ENCODE results near the gene ANKRD63. TPM values are rescaled to one million over a fixed set of nuclear protein-coding genes. Genes with fewer than 3 reads are reported as not detected.

Gene ANKRD63
- total RNA-seq, 1 donor from 2014 or later = not detected

DNA sequence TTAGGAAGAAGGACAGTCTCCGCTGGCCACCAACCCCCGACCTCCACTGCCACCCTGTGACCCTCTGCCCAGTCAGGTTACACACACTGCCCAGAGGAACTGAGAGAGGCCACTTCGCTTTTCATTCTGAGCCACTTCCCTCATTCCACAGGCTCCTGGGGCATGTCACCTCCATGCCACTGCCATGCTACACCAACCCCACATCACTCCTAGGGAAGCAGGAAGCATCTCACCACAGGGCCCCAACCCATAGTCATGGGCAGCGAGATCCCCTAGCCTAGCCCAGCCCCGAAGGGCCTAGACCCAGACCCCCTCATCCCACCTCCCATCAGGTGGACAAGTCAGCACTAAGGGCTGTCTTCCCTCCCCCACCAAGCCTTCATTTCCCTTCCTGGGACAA lies 23.5 kb upstream of the ANKRD63 start:
- Histone ChIP-seq H3K27ac (ENCODE audit: low read depth, low read length) (no peak overlapping the region), H3K27me3 (ENCODE audit: control insufficient read depth in 3 of 3, insufficient read depth in 3 of 3, low read length in 3 of 3) (peaks cover 0 to 9% (median 4%) of the 10 kb centered on the region in 3 donors)

DNA sequence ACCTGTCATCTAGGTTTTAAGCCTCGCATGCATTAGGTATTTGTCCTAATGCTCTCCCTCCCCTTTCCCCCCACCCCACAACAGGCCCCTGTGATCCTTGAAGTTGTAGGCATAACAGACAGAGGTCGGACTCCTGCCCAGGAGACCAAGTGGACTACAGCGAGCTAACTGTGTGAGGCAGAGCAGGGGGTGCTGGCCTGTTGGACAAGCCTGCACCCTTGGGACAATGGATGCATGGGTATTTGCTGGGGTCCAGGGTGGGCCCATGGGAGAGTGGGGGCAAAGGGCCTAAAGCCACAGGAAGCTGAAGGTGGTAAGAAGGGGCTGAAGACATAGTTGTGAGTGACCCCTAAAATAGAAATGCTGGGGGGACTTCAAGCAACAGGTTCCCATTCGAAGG lies 22.4 kb upstream of the ANKRD63 start:
- no peak overlapping the region for H3K4me3 ChIP-seq (ENCODE audit: low read length in 3 of 3)
- peaks cover 0 to 4% (median 0%) of the 10 kb centered on the region in 3 donors for H3K4me1 ChIP-seq (ENCODE audit: control insufficient read depth in 3 of 3, insufficient read depth in 3 of 3, low read length in 3 of 3)
- H3K36me3 ChIP-seq (ENCODE audit: control insufficient read depth in 3 of 3, insufficient read depth in 3 of 3, low read length in 3 of 3) = no peaks in the 10 kb centered on the region
- H3K9ac ChIP-seq (ENCODE audit: low read depth in 1 of 3, low read length in 3 of 3) = no peak overlapping the region
- H3K27me3 ChIP-seq (ENCODE audit: control insufficient read depth in 3 of 3, insufficient read depth in 3 of 3, low read length in 3 of 3) = peaks cover 0 to 9% (median 0%) of the 10 kb centered on the region in 3 donors
- H3K9me3 ChIP-seq (ENCODE audit: control insufficient read depth in 3 of 3, low read length in 3 of 3) = no peaks in the 10 kb centered on the region
- H3K27ac ChIP-seq (ENCODE audit: low read depth, low read length) = no peak overlapping the region

More for the DNA sequence above, 23.5 kb upstream of the ANKRD63 start:
- Histone ChIP-seq H3K36me3 (ENCODE audit: control insufficient read depth in 3 of 3, insufficient read depth in 3 of 3, low read length in 3 of 3) (no peaks in the 10 kb centered on the region), H3K4me1 (ENCODE audit: control insufficient read depth in 3 of 3, insufficient read depth in 3 of 3, low read length in 3 of 3) (peaks cover 0 to 4% (median 0%) of the 10 kb centered on the region in 3 donors), H3K9me3 (ENCODE audit: control insufficient read depth in 3 of 3, low read length in 3 of 3) (no peaks in the 10 kb centered on the region), H3K9ac (ENCODE audit: low read depth in 1 of 3, low read length in 3 of 3) (no peak overlapping the region), H3K4me3 (ENCODE audit: low read length in 3 of 3) (peak overlapping the region in 2 of 3 donors; percentile 17 to 23)

DNA sequence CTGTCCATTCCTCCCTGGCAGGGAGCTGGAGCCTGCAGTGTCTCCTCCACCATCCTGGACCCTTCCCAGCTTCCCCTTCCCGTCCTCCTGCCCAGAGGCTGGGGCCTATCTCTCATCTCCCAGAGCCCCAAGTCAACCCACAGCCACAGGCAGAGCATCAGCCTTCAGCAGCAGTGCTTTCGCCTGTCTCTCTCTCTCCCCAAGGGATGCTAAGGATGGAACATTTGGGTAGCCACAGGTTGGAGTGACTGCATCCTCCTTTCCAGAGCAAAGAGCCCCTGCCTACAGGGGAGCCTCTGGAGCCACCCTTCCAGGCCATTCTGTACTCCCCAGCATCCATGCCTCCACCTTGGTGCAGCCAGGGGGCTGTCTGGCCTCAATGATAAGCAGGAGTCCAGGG lies 20.7 kb upstream of the ANKRD63 start:
- peaks cover 0 to 6% (median 0%) of the 10 kb centered on the region in 3 donors for H3K27me3 ChIP-seq (ENCODE audit: control insufficient read depth in 3 of 3, insufficient read depth in 3 of 3, low read length in 3 of 3)
- H3K36me3 ChIP-seq (ENCODE audit: control insufficient read depth in 3 of 3, insufficient read depth in 3 of 3, low read length in 3 of 3) = peaks cover 0 to 4% (median 0%) of the 10 kb centered on the region in 3 donors
- no peak overlapping the region for H3K9ac ChIP-seq (ENCODE audit: low read depth in 1 of 3, low read length in 3 of 3)
- H3K4me1 ChIP-seq (ENCODE audit: control insufficient read depth in 3 of 3, insufficient read depth in 3 of 3, low read length in 3 of 3) = peaks cover 0 to 4% (median 0%) of the 10 kb centered on the region in 3 donors
- peaks cover 0 to 5% (median 0%) of the 10 kb centered on the region in 3 donors for H3K9me3 ChIP-seq (ENCODE audit: control insufficient read depth in 3 of 3, low read length in 3 of 3)
- H3K27ac ChIP-seq (ENCODE audit: low read depth, low read length) = no peak overlapping the region
- H3K4me3 ChIP-seq (ENCODE audit: low read length in 3 of 3) = no peak overlapping the region

DNA sequence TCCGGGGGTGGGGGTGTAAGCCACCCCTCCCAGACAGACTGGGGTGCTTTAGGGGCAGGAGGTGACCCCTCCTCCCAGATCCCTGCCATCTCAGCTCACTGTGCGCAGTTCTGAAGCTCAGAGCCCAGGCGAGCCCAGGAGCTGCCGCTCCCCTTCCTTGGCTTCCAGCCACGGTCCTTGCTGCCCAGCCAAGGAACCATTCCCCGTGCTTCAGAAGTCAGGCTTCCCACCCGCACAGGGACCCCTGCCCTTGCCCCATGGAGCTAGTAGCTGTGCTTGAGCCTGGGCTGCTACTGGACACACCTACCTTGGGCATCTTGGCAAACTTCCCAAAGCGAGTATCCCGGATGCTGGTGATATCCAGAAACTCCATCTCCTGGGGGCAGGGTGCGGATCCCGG lies 20.1 kb upstream of the ANKRD63 start:
- Histone ChIP-seq H3K4me3 (ENCODE audit: low read length in 3 of 3) (no peak overlapping the region), H3K9ac (ENCODE audit: low read depth in 1 of 3, low read length in 3 of 3) (no peak overlapping the region), H3K36me3 (ENCODE audit: control insufficient read depth in 3 of 3, insufficient read depth in 3 of 3, low read length in 3 of 3) (peaks cover 0 to 4% (median 0%) of the 10 kb centered on the region in 3 donors), H3K9me3 (ENCODE audit: control insufficient read depth in 3 of 3, low read length in 3 of 3) (peaks cover 0 to 5% (median 0%) of the 10 kb centered on the region in 3 donors), H3K4me1 (ENCODE audit: control insufficient read depth in 3 of 3, insufficient read depth in 3 of 3, low read length in 3 of 3) (peaks cover 0 to 4% (median 0%) of the 10 kb centered on the region in 3 donors), H3K27me3 (ENCODE audit: control insufficient read depth in 3 of 3, insufficient read depth in 3 of 3, low read length in 3 of 3) (peaks cover 0 to 6% (median 0%) of the 10 kb centered on the region in 3 donors), H3K27ac (ENCODE audit: low read depth, low read length) (no peak overlapping the region)

DNA sequence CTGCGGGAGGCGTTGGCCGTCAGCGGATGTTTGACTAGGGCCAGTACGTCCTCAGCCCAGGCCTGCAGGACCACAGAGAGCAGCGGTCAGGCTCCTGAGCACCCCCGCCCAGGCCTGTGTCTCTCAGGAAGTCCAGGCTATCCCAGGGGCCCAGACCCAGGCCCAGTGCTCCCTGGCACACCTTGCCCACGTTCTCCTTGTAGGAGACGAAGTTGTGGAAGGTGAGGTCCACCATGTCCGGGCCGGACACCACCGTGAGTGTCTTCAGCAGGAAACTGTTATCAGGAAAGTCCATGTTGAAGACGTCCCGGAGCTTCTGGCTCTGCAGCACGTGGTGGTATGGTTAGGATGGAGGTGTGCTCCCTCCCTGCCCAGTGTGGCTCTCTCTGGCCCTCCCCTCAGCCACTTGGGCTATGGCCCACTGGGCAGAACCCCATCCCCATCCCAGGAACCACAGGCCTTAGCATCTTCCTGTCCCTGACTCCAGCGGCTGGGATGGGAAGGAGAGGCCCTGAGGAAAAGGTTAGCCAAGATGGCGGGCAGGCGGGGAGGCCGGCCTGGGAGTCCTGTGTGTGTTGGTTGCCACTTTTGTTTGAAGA lies 19.5 kb upstream of the ANKRD63 start:
- no peak overlapping the region for H3K27ac ChIP-seq (ENCODE audit: low read depth, low read length)
- peaks cover 0 to 4% (median 0%) of the 10 kb centered on the region in 3 donors for H3K36me3 ChIP-seq (ENCODE audit: control insufficient read depth in 3 of 3, insufficient read depth in 3 of 3, low read length in 3 of 3)
- no peak overlapping the region for H3K4me3 ChIP-seq (ENCODE audit: low read length in 3 of 3)
- H3K9ac ChIP-seq (ENCODE audit: low read depth in 1 of 3, low read length in 3 of 3) = no peak overlapping the region
- peaks cover 0 to 5% (median 0%) of the 10 kb centered on the region in 3 donors for H3K9me3 ChIP-seq (ENCODE audit: control insufficient read depth in 3 of 3, low read length in 3 of 3)
- H3K27me3 ChIP-seq (ENCODE audit: control insufficient read depth in 3 of 3, insufficient read depth in 3 of 3, low read length in 3 of 3) = peaks cover 0 to 6% (median 0%) of the 10 kb centered on the region in 3 donors
- H3K4me1 ChIP-seq (ENCODE audit: control insufficient read depth in 3 of 3, insufficient read depth in 3 of 3, low read length in 3 of 3) = peaks cover 0 to under 1% (median 0%) of the 10 kb centered on the region in 3 donors

DNA sequence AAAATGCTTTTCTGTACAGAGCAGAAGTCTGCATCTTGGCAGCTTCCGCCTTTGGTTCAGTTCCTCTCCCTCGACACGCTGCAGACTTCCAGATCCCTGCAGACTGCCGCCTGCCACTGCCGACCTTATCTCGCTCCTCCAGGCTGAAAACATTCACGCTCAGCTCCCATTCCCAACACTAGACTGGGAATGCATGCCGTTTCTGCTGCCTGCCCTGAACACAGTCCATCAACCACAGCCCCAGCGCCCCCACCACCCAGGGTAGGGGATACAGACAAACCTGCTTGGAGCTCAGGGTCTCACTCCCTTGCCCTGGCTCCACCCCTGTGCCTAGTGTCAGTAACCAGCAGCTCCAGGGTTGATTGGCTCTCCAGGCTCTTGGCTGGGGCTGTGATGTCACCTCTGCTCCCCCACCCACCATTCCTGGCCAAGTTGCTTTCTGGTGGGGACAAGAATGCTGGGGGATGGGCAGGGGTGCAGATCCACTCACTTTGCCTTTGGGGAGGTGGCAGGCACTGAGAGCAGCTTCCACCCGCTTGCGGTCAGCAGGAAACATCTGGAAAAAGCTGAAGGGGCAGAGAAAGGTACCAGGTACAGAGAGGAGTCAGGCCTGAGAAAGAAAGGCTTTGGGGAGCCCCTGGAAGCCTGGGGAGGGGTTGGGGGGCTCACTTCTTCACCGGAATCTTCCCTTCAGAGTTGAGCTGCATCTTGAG lies 18.8 kb upstream of the ANKRD63 start:
- H3K4me1 ChIP-seq (ENCODE audit: control insufficient read depth in 3 of 3, insufficient read depth in 3 of 3, low read length in 3 of 3) = no peaks in the 10 kb centered on the region
- peaks cover 0 to 6% (median 0%) of the 10 kb centered on the region in 3 donors for H3K27me3 ChIP-seq (ENCODE audit: control insufficient read depth in 3 of 3, insufficient read depth in 3 of 3, low read length in 3 of 3)
- no peak overlapping the region for H3K9ac ChIP-seq (ENCODE audit: low read depth in 1 of 3, low read length in 3 of 3)
- peaks cover 0 to 5% (median 0%) of the 10 kb centered on the region in 3 donors for H3K9me3 ChIP-seq (ENCODE audit: control insufficient read depth in 3 of 3, low read length in 3 of 3)
- no peak overlapping the region for H3K4me3 ChIP-seq (ENCODE audit: low read length in 3 of 3)
- no peak overlapping the region for H3K27ac ChIP-seq (ENCODE audit: low read depth, low read length)
- H3K36me3 ChIP-seq (ENCODE audit: control insufficient read depth in 3 of 3, insufficient read depth in 3 of 3, low read length in 3 of 3) = peaks cover 0 to 4% (median 0%) of the 10 kb centered on the region in 3 donors

DNA sequence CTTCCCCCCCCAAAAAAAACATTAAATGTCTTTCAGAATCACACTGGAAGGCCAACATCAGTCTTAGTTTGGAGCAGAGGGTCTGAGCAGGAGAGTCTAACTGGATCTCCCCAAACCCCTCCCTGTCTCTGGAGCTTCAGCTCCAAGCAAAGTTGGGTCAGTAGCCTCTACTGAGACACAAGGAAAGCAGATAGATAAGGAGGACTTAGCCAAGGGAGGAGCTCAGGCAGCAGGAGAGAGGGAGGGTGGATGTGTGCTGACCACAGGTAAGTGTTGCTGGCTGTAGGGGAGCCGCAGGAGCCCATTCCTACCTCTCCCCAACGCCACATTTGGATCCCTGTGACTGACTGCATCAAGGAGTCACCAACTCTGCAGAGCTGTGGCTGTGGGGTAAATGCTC lies 17.9 kb upstream of the ANKRD63 start:
- Histone ChIP-seq H3K9ac (ENCODE audit: low read depth in 1 of 3, low read length in 3 of 3) (no peak overlapping the region), H3K4me3 (ENCODE audit: low read length in 3 of 3) (no peak overlapping the region), H3K4me1 (ENCODE audit: control insufficient read depth in 3 of 3, insufficient read depth in 3 of 3, low read length in 3 of 3) (peaks cover 0 to 4% (median 1%) of the 10 kb centered on the region in 3 donors), H3K27ac (ENCODE audit: low read depth, low read length) (no peak overlapping the region), H3K36me3 (ENCODE audit: control insufficient read depth in 3 of 3, insufficient read depth in 3 of 3, low read length in 3 of 3) (peaks cover 0 to 4% (median 0%) of the 10 kb centered on the region in 3 donors), H3K27me3 (ENCODE audit: control insufficient read depth in 3 of 3, insufficient read depth in 3 of 3, low read length in 3 of 3) (peaks cover 0 to 6% (median 1%) of the 10 kb centered on the region in 3 donors), H3K9me3 (ENCODE audit: control insufficient read depth in 3 of 3, low read length in 3 of 3) (peaks cover 0 to 5% (median 0%) of the 10 kb centered on the region in 3 donors)

DNA sequence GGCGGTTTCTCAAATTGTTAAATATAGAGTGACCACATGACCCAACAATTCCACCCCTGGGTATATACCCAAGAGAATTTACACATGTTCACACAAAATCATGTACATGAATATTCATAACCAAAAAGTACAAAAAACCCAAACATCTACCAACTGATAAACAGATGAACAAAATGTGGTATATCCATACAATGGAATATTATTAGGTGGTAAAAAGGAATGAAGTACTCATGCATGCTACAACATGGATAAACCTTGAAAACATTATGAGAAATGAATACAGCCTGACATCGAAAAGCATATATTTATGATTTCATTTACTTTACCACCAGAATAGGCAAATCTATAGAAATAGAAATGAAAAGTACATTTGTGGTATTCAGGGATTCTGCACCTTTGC lies 17.5 kb upstream of the ANKRD63 start:
- H3K9ac ChIP-seq (ENCODE audit: low read depth in 1 of 3, low read length in 3 of 3) = no peak overlapping the region
- H3K36me3 ChIP-seq (ENCODE audit: control insufficient read depth in 3 of 3, insufficient read depth in 3 of 3, low read length in 3 of 3) = peaks cover 0 to 4% (median 0%) of the 10 kb centered on the region in 3 donors
- H3K4me3 ChIP-seq (ENCODE audit: low read length in 3 of 3) = no peak overlapping the region
- no peak overlapping the region for H3K27ac ChIP-seq (ENCODE audit: low read depth, low read length)
- H3K9me3 ChIP-seq (ENCODE audit: control insufficient read depth in 3 of 3, low read length in 3 of 3) = peaks cover 0 to 5% (median 0%) of the 10 kb centered on the region in 3 donors
- peaks cover 3 to 8% (median 5%) of the 10 kb centered on the region in 3 donors for H3K4me1 ChIP-seq (ENCODE audit: control insufficient read depth in 3 of 3, insufficient read depth in 3 of 3, low read length in 3 of 3)
- H3K27me3 ChIP-seq (ENCODE audit: control insufficient read depth in 3 of 3, insufficient read depth in 3 of 3, low read length in 3 of 3) = peaks cover 0 to 6% (median 5%) of the 10 kb centered on the region in 3 donors

DNA sequence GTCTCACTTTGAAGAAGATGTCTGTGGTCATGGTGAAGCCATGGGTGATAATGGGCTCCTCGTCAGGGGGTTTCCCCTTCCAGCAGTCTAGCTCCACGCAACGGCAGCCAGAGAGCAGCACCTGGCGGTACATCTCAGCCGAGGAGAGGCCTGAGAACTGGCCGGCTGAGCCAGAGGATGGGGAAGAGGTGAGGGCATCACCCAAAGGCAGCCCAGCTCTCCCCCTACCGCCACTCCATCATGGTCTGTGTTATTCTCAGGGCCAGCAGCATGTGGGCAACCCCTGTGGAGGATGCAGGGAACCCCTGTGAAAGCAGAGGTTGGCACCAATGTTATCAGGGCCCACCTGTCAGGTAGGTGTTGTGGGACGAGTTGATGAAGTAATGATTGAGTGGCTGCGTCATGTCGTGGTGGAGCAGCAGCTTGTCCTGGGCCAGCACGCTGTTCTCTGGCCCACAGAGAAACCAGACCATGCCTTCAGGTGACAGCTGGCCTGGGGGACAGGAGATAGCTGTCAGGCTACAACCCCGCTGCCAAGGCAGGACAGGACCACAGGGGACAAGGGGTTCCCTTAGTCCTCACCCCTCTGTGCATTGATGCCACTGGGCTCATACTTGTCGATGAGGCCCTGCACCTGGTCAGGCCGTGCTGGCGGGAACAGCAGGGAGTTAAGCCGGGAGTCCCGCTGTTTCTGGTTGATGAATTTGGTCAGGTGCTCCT lies 15.5 kb upstream of the ANKRD63 start:
- peaks cover 0 to 4% (median 0%) of the 10 kb centered on the region in 3 donors for H3K36me3 ChIP-seq (ENCODE audit: control insufficient read depth in 3 of 3, insufficient read depth in 3 of 3, low read length in 3 of 3)
- H3K4me3 ChIP-seq (ENCODE audit: low read length in 3 of 3) = no peak overlapping the region
- peaks cover 0 to 5% (median 0%) of the 10 kb centered on the region in 3 donors for H3K9me3 ChIP-seq (ENCODE audit: control insufficient read depth in 3 of 3, low read length in 3 of 3)
- H3K27me3 ChIP-seq (ENCODE audit: control insufficient read depth in 3 of 3, insufficient read depth in 3 of 3, low read length in 3 of 3) = peaks cover 0 to 7% (median 5%) of the 10 kb centered on the region in 3 donors
- no peak overlapping the region for H3K27ac ChIP-seq (ENCODE audit: low read depth, low read length)
- H3K4me1 ChIP-seq (ENCODE audit: control insufficient read depth in 3 of 3, insufficient read depth in 3 of 3, low read length in 3 of 3) = peaks cover 3 to 10% (median 5%) of the 10 kb centered on the region in 3 donors
- no peak overlapping the region for H3K9ac ChIP-seq (ENCODE audit: low read depth in 1 of 3, low read length in 3 of 3)
